Smooth muscle cell (in vitro differentiated cells): ENCODE data around the gene BMPR1A. TPM values are rescaled to one million over a fixed set of nuclear protein-coding genes. Genes with fewer than 3 reads are reported as not detected.

Experiments
- DNase-seq: peaks from one replicate; lab custom pipeline; 2025; ENCODE audit not compliant: unreplicated experiment; lab: John Stamatoyannopoulos, UW
- H2AFZ ChIP-seq: fragments of 200-600 bp; sonication (generic); 2 replicates; pipeline ENCODE4 v1.6.0; 2016; ENCODE audit warnings: antibody characterized with exemption, low read depth, mild to moderate bottlenecking
- H3F3A ChIP-seq: fragments of 200-600 bp; sonication (generic); 2 replicates; pipeline ENCODE4 v1.6.0; 2017; ENCODE audit warnings: antibody characterized with exemption, low read depth
- H3K27ac ChIP-seq: fragments of 200-600 bp; sonication (generic); 2 replicates; pipeline ENCODE4 v1.5.1; 2016; ENCODE audit warnings: low read depth, mild to moderate bottlenecking
- H3K27me3 ChIP-seq: fragments of 200-600 bp; sonication (generic); 2 replicates; pipeline ENCODE4 v1.6.1; 2016; ENCODE audit warnings: low read depth, mild to moderate bottlenecking
- H3K36me3 ChIP-seq: fragments of 200-600 bp; sonication (generic); 2 replicates; pipeline ENCODE4 v1.5.1; 2016; ENCODE audit warnings: low read depth
- H3K4me1 ChIP-seq: fragments of 200-600 bp; sonication (generic); 2 replicates; pipeline ENCODE4 v1.5.1; 2016; ENCODE audit warnings: low read depth
- H3K4me2 ChIP-seq: fragments of 200-600 bp; sonication (generic); 2 replicates; pipeline ENCODE4 v1.6.0; 2016; ENCODE audit warnings: mild to moderate bottlenecking
- H3K4me3 ChIP-seq: fragments of 200-600 bp; sonication (generic); 2 replicates; pipeline ENCODE4 v1.5.1; 2016; ENCODE audit warnings: mild to moderate bottlenecking
- H3K79me2 ChIP-seq: fragments of 200-600 bp; sonication (generic); 2 replicates; pipeline ENCODE4 v1.6.0; 2016; ENCODE audit warnings: low read depth, mild to moderate bottlenecking
- H3K9ac ChIP-seq: fragments of 200-600 bp; sonication (generic); 2 replicates; pipeline ENCODE4 v1.6.0; 2016; ENCODE audit warnings: low read depth
- H3K9me3 ChIP-seq: fragments of 200-600 bp; sonication (generic); replicated peaks from 2 replicates; pipeline ENCODE4 v1.5.1; 2016; ENCODE audit warnings: low read depth
- H4K20me1 ChIP-seq: fragments of 200-600 bp; sonication (generic); 2 replicates; pipeline ENCODE4 v1.6.0; 2016; ENCODE audit warnings: low read depth
- CTCF ChIP-seq: fragments of 200-600 bp; sonication (generic); IDR thresholded peaks from 2 replicates; pipeline ENCODE4 v1.5.1; 2017; ENCODE audit warnings: borderline replicate concordance, mild to moderate bottlenecking, antibody characterized with exemption; ENCODE audit not compliant: insufficient read depth, poor library complexity, severe bottlenecking
- WGBS: methylation state at CpG from one replicate; pipeline ENCODE4 v1.1.7; 2016; ENCODE audit warnings: low lambda C conversion rate; 5-methylcytosine and 5-hydroxymethylcytosine counted together
- polyA plus RNA-seq: library from polyadenylated mRNA; unstranded; fragments of >200 nt; fragmentation: Nextera tagmentation; extraction: Ambion mirVana; gene quantifications from 2 replicates; pipeline ENCODE4 v1.2.1, GENCODE V29; 2016
- total RNA-seq: library from RNA; depleted of rRNA; stranded (reverse); fragments of >200 nt; gene quantifications from 2 replicates; pipeline ENCODE4 v1.2.3, GENCODE V29; 2014

Gene BMPR1A
- total and polyA plus RNA-seq, 2 experiments from 2014 or later = 15.5 to 80.9 TPM

- Histone ChIP-seq H3K27ac (no peak overlapping the region), H4K20me1 (no peaks in the 10 kb centered on the region), H3K9me3 (no peaks in the 10 kb centered on the region), H3K27me3 (no peaks in the 10 kb centered on the region), H3K4me3 (no peak overlapping the region), H3K79me2 (no peaks in the 10 kb centered on the region), H3K4me1 (no peaks in the 10 kb centered on the region), H3K9ac (no peak overlapping the region), H3K4me2 (no peak overlapping the region), H2AFZ (no peak overlapping the region), H3K36me3 (no peaks in the 10 kb centered on the region), H3F3A (no peaks in the 10 kb centered on the region)
- TF ChIP-seq CTCF = no peak
- 96% methylated on average over 30 of the region's 30 CpGs for WGBS
- DNase-seq = no peak
Observed at GRCh38 chr10:86943316-86944030, 187.1 kb downstream of the BMPR1A start.

GRCh38 chr10:86944031-86944419 lies 187.6 kb downstream of the BMPR1A start:
- 94% methylated on average over 4 of the region's 4 CpGs for WGBS

GRCh38 chr10:86944471-86944870 lies 188.1 kb downstream of the BMPR1A start:
- no peak for DNase-seq

More at GRCh38 chr10:86944031-86944419, 187.6 kb downstream of the BMPR1A start:
- no peak for TF ChIP-seq CTCF
- Histone ChIP-seq H3K4me2 (no peak overlapping the region), H3K9ac (no peak overlapping the region), H3F3A (no peaks in the 10 kb centered on the region), H3K27me3 (no peaks in the 10 kb centered on the region), H3K4me1 (no peaks in the 10 kb centered on the region), H3K4me3 (no peak overlapping the region), H3K27ac (no peak overlapping the region), H2AFZ (no peak overlapping the region), H3K9me3 (no peaks in the 10 kb centered on the region), H3K79me2 (no peaks in the 10 kb centered on the region), H4K20me1 (no peaks in the 10 kb centered on the region), H3K36me3 (no peaks in the 10 kb centered on the region)
- DNase-seq = no peak

More at GRCh38 chr10:86944471-86944870, 188.1 kb downstream of the BMPR1A start:
- no peak for TF ChIP-seq CTCF
- Histone ChIP-seq H4K20me1 (no peaks in the 10 kb centered on the region), H3K27ac (no peak overlapping the region), H3K9ac (no peak overlapping the region), H2AFZ (no peak overlapping the region), H3K36me3 (no peaks in the 10 kb centered on the region), H3F3A (no peaks in the 10 kb centered on the region), H3K4me3 (no peak overlapping the region), H3K4me1 (no peaks in the 10 kb centered on the region), H3K79me2 (no peaks in the 10 kb centered on the region), H3K9me3 (no peaks in the 10 kb centered on the region), H3K4me2 (no peak overlapping the region), H3K27me3 (no peaks in the 10 kb centered on the region)
